GM19238 (cell line): ENCODE data around the gene ZNF865.

ENCODE experiments used
- DNase-seq: peaks from one replicate; pipeline ENCODE4 v3.0.0; 2011; ENCODE audit warnings: low spot score; ENCODE audit not compliant: insufficient read length

The ZNF865 gene

DNA sequence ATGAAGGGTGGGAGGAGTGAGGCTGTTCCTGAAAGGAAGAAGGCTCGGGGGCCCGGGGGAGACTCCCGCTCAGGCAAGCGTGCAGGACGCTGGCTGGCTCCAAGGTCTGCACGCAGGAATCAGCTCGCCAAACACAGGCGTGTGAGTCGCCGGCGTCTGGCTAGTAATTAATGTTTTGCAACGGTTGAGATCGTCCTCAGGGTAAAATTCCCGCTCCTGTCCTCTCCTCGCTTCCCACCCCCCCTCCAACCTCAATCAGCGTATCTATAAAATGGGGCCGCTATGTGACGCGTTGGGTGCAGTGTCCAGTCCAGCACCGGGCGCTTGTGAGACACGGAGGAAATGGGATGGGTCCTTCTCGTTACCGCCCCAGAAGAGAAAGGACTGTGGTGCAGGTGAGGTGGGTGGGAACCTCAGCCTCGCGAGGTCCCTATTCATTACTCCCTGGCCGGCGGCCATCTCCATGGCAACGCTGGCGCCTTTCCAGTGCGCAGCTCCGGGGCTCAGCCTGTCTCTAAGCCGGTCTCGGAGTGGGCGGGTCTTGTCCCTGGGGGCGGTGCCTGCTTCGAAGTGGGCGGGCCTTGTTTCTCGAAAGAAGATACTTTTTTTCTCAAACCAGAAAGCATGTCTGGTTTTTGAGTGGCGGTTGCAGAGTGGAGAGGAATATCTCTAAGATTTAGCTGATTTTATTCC is 18.3 kb upstream of the ZNF865 start:
- peak; percentile 96 for DNase-seq

DNA sequence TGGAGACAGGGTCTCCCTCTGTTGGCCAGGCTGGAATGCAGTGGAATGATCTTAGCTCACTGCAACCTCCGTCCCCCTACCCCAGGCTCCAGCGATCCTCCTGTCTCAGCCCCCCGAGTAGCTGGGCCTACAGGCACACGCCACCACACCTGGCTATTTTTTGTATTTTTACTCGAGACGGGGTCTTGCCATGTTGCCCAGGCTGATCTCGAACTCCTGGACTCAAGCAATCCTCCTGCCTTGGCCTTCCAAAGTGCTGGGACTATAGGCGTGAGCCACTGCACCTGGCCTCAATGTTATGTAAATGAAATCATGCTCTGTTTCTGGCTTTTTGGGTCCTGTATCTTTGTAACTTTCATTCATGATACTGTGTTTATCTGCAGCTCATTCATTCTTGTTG is 16.7 kb upstream of the ZNF865 start:
- no peak for DNase-seq

DNA sequence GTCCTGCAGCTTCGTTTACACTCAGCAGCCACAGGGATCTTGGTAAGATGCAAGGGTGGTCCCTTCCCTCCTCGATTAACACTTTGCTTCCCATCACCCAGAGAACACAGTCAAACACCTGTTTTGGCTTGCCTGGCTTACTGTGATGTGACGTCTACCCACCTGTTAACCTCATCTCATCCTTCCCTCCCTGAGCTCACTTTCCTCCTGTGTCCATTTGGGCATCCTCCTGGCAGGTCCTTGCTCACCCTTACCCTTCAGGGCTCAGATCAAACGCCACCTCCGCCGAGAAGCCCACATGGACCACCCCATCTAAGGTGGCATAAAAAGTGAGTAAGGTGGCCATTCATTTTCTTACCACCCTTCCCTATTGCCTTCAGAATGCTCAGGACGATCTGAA is 15.3 kb upstream of the ZNF865 start:
- no peak for DNase-seq

DNA sequence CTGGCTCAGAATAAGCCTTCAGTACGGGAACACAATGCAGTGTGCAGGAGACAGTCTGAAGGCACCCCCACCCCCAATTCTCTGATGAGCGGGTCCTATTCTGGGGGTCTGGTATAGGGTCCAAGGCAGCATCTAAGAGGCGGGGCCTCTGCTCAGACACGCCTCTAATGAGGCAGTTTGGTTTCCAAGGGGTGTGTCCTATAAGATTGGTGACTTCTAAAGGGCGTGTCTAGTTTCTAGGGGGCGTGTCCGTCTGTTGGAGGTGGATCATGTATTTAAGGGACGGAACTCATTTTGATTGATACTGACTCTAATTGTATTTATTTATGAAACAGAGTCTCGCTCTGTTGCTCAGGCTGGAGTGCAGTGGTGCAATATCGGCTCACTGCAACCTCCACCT is 14.8 kb upstream of the ZNF865 start:
- no peak for DNase-seq

DNA sequence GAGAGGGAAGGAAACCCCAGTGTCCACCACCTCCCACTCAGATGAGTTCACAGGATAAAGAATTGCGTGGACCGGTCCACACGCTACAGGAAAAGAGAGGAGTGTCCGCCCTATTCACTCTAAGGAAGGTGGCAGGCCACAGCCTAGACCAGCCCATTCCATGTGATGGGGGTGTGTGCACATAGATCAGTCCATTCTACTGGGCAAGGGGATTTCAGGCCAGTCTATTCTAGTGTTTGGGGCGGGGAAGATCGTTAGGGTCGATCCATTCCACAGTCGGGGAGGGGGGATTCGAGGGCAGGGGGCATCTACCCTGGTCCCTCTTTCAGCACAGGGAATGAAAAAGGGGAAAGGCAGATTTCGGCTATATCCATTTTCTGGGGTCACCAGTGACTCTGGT is 13.9 kb upstream of the ZNF865 start:
- no peak for DNase-seq

DNA sequence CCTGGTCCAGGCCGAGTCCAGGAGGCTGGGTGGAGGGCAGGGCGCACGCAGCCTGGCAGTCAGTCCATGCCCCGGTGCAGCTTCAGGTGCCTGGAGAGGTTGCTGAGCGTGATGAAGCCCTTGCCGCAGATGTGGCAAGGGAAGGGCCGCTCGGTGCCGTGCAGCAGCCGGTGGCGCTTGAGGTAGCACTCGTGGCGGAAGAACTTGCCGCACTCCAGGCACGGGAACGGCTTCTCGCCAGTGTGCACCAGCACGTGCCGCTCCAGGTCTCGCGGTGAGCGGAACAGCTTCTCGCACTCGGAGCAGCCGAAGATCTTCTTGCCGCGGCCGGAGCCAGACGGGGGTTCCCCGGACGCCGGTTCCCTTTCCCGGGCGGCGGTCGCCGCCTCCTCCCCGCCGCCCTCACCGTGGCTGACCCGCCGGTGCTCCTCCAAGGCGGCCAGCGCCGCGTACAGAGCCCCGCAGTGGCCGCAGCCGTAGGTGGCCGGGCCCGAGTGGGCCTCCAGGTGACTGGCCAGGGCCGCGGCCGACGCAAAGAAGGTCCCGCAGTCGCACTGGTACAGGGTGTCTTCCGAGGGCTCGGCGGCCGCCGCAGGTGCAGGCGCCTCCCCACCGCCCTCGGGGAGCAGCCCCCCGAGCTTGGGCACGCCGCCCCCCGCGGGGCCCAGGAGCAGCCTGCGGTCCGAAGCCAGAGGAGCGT is 12.9 kb upstream of the ZNF865 start:
- DNase-seq: no peak

DNA sequence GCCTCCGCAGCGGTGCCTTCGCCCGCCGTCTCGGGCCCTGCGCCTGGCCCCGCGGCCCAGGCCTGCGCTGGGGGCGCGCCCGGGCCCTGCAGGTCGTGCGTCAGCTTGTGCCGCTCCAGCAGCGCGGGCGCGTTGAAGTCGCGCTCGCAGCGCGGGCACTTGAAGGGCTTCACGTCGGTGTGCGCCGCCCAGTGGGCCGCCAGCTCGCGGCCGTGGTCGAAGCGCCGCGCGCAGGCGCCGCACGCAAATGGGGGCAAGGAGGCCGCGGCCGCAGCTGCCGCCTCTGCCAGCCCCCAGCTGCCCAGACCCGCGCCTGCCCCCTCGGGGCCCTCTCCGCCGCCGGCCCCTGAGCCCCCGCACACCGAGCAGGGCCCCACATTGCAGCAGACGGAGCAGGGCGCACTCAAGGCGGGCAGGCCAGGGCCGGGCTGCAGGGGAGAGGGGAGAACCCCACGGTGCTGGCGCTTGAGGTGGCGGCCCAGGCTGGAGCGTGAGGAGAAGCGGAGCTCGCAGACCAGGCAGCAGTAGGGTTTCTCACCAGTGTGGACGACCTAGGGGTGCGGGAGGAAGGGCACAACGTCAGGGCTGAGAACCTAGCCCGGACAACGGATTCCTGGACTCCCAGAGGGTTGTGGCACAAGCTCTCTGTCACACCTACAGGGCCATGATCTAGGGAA is 12.2 kb upstream of the ZNF865 start:
- no peak for DNase-seq

DNA sequence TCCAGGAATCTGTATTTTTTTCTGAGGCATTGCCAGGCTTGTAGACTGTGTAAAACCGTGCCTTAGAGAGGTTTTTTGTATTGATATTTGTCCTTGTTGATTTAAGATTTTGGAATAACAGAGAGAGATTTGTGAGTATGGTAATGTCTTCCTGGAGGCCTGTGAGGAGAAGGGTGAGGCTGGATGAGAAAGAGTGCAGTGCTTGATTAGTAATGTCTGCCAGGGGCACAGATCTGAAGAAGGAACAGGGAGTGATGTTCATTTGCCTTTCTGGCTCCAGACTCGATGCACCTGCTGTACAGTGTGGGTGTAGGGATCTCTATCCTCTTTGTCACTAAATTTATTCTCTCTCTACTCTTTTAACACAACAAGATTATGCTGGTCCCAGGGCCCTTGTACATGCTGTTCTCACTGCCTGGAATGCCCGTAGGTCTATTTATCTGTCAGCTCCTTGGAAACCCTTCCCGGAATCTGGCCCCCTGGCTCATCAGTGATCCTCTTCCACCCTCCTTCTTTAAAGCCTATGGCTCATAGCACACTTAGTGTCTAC is 10.4 kb upstream of the ZNF865 start:
- DNase-seq: no peak

DNA sequence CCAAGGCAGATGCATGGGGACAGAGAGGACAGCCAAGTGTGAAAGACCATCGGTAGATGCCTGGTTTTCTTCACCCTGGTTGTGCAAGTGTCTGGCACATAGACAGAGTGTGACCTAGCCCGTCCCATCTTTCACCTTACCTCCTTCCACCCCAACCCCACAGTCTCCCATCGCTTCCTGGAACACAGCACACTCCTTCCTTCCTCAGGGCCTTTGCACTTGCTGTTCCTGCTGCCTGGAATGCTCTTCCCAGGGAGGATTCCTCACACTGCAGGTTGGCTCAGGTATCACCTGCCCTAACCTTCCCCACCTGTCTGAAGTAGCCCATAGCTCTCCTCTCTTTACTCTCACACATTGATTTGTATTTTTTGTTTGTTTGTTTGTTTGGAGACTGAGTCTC is 9.1 kb upstream of the ZNF865 start:
- no peak for DNase-seq

DNA sequence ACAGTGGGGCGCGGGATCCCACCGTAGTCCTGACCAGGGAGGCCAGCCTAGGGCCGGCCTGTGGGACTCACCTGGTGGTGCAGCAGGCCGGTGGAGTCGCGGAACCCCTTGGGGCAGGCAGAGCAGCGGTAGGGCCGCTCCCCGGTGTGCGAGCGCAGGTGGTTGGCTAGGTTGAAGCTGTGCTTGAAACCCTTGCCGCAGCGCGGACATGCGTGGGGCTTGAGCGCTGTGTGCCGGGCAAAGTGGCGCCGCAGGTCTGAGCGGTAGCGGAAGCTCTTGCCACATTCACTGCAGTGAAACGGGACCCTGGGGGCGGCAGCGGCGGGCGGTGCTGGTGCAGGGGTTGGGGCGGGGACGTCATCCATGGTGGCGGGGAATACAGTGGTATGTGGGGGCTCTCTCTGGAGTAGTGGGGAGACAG is 7.9 kb upstream of the ZNF865 start:
- no peak for DNase-seq

DNA sequence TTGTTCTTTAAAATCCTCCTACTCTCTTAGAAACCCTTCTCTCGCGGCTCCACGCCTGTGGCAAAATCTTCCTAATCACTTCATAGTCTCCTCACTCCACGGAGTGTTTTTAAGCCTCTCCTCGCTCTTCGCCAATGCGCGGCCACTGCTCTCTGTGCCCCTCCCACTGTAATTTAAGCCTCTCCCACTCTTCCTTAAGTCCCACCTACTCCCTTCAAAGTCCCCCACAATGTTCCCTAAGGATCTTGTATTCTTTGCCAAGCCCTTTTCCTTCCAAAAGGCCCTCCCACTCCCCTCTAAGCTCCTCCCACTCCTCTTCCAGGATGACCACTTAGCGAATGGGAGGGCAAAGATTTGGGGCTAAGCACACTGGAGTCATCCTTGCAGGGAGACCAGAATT is 7.4 kb upstream of the ZNF865 start:
- DNase-seq: no peak

DNA sequence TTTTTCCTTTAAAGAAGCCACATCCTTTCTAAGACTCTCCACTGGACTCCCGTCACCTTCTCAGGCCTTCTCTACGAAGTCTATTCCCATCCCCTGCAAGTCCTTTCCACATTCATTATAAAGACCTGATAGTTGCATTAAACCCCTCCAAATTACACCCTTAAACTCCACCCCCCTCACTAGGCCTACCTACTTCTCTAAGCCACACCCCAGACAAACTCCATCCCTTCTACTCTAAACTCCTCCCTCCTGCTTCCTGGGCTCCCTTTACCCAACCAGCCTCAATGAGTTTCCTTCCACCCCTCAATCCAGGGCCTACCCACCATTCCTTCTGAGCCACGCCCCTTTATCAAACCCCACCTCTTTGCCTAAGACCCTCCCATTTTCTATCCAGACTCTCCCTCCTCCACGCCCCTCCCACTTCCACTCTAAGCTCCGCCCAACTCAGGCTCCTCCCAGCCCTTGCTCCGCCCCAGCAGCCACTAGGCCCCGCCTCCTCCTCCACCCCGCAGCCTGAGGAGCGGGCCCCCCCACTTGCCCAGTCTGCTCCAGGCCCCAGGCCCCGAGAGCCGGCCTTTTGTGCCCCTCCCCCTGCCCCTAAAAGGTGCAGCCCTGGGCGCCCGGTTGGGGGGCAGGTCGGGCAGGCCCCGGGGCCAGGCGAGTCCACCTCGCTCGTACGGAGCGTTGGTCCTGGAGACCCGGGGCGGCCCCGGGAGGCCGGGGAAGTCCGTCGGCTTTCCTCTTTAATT is 6.6 kb upstream of the ZNF865 start:
- peak; percentile 77 for DNase-seq

DNA sequence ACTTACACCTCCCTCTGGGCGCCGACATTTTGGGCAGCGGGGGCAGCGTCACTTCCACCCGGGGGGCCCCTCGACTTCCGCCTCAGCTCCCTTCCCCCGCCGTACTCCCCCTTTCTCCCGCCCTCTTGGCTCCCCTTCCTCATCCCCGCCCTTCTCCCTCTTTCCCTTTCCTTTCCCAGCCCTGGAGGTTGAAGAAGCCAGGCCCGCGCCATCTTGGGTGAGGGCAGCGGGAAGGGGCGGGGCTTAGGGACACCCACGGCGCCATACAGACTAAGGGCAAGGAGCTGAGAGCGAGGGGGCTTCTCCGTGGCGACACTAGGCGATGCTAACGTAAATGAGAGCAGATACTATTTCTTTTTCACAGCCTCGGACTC is 6.0 kb upstream of the ZNF865 start, which contains the start of gene FIZ1:
Gene FIZ1, minus strand, starts transcription at position 50 of the 374 bp plus-strand sequence. CDS start 1,652 bp downstream, outside the sequence.
- DNase-seq: peak; percentile 88

DNA sequence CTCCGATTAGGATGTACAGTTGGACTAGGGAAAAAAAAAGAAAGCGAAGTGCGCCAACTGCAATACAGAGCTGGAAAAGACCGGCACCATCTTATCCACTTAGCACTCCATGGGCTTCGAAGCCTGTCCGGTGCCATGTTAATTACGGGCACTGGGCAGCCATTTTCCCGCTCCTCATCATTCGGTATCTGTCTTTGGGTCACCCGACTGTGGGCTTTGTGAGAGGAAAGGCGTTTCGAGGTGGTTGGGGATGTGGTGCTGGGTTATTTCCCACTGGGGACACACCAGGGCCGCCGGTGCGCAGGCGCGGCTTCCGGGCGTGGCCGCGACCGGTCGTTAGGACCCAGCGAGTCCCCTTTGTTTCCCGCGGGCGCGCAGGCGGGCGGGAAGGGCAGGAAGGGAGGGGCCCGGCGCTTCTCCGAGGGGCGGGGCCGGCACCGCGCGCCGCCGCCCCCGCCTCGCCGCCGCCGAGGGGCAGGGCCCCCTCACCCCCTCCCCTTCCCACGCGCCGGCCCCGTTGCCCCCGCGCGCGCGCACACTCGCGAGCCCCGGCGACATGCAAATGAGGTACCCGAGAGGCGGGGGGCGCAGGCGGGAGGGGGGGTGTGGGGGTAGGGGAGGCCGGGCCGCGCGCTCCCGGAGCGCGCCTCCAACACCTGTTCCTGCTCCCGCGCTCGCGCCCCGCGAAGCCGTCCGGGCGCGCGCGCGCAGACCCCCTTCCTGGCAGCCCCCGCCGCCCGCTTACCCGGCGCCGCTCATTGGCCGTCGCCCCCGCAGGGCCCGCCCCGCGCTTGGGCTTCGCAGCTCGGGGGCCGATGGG is 5.4 kb upstream of the ZNF865 start, which contains the start of gene ZNF524:
Gene ZNF524, plus strand, starts transcription at position 447 of the 820 bp plus-strand sequence. CDS start 1,825 bp downstream, outside the sequence.
- peak; percentile 85 for DNase-seq

DNA sequence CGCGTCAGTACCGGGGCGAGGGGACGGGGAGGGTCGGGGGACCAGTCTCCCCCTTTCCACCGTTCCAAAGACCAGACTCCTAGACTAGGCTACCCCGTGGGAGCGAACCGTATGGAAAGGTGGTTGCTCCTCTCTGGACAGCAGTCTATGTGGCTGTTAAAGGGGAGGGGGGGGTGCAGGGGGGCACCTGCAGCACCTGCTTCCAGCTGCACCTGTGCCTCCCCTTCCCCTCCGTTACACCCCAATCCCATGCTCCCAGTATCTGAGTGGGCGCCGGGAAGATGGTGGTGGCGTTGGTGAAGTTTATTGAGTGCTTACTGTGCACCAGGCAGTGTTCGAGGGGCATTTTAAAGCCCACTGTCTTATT is 4.8 kb upstream of the ZNF865 start:
- no peak for DNase-seq

DNA sequence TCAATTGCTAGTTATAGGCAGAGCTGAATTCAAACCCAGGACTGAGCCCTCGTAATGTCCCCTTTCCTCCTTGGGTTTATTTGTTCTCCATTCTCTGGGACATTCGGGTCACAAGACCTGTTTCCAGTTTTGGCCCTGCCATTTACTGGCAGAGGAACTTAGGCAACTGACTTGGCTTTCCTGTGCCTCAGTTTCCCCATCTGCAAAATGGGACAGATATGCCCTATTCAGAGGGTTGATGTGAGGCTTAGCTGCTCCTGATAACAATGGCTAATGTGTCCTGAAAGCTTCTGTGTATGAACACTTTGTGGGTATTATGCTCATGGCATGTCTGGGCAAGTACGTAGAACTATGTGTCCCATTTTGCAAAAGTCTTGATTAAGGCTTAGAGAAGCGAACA is 4.4 kb upstream of the ZNF865 start:
- no peak for DNase-seq

DNA sequence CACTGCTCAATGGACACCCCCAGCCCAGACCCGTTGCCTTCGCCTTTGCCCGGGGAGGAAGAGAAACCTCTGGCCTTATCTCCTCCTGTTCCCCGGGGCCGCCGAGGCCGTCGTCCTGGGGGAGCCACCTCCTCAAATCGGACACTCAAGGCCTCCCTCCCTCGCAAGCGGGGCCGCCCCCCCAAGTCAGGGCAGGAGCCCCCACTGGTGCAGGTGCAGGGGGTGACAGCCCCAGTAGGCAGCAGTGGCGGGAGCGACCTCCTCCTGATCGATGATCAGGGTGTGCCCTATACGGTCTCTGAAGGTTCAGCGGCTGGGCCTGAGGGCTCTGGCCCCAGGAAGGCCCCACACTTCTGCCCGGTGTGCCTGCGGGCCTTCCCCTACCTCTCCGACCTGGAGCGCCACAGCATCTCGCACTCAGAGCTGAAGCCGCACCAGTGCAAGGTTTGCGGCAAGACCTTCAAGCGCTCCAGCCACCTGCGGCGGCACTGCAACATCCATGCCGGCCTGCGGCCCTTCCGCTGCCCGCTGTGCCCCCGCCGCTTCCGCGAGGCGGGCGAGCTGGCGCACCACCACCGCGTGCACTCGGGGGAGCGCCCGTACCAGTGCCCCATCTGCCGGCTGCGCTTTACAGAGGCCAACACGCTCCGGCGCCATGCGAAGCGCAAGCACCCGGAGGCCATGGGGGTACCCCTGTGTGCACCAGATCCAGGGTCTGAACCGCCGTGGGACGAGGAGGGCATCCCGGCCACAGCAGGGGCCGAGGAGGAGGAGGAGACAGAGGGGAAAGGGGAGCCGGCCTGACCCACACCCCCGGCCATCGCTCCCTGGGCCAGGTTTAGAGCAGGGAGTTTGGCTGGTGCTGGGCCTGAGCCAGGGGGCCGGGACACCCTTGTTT is 3.1 kb upstream of the ZNF865 start:
- DNase-seq: no peak

DNA sequence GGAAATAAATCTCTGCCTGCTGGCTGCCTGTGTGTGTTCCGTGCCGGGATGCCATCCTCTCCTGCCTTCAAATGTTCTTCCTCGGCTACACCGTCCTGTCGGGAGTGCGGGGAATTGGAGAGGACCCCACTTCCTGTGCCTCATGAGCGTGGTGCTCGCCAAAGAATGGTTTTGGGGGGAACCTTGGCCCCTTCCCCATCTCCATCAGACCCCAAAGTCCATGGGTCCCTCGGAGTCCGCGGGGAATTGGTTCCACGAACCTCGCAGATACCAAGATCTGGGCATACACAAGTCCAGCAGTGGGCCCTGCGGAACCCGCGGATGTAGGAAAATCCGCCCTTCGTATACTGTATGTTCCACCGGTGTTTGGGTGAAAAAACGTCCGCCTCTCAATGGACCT is 2.3 kb upstream of the ZNF865 start:
- DNase-seq: no peak

DNA sequence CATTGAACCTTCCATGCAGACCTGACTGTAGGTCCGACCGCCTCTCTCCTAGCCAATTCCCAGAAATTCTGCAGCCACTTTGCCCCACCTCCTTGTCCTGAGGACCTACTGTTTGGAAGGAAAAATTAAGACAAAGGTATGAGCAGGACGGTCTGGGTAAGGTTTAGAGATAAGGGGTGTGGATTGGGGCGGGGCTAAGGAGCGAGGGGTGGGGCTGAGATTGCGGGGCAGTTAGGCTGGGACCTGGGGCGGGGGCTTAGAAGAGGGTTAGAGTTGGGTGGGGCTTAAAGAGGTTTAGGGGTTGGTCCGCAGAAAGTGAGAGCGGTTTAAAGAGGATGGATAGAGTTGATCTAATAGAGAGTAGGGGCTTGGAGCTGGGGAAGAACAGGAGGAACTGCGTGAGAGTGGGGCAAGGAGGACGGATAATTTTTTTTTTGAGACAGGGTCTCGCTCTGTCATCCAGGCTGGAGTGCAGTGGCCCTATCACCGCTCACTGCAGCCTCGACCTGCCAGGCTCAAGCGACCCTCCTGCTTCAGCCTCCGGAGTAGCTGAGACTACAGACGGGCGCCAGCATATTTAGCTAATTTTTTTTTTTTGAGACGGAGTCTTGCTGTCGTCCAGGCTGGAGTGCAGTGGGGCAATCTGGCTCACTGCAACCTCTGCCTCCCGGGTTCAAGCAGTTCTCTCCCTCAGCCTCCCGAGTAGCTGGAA is 1.7 kb upstream of the ZNF865 start:
- no peak for DNase-seq
